ENCODE results near the gene KCTD5. TPM values are rescaled to one million over a fixed set of nuclear protein-coding genes. Genes with fewer than 3 reads are reported as not detected.

KCTD5 gene
- polyA plus RNA-seq, 1 donor = 24.4 TPM

DNA sequence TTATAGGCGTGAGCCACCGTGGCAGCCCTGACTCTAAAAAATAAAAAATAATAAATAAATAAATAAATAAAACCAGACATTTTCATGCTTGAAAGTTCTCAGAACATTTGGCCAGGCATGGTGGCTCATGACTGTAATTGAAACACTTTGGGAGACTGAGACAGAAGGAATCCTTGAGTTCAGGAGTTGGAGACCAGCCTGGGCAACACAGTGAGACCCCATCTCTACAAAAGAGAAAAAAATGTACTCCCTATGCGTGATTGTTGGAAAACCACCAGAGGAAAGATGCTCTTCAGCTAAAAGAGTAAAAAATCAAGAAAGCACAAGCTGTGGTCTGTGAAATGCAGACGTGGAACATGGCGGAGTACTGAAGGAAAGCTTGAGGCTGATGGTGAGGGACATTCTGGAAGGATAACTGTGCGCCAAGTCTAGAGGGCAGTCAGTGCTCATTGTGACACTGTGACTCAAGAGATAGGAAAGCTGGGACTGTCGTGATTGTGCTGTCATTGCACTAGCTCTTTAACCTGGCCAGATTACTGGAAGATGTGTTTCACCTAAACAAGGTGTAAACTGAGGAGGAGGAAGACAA is 41.9 kb downstream of the KCTD5 start:
- no peak for DNase-seq (ENCODE audit: low read depth)

DNA sequence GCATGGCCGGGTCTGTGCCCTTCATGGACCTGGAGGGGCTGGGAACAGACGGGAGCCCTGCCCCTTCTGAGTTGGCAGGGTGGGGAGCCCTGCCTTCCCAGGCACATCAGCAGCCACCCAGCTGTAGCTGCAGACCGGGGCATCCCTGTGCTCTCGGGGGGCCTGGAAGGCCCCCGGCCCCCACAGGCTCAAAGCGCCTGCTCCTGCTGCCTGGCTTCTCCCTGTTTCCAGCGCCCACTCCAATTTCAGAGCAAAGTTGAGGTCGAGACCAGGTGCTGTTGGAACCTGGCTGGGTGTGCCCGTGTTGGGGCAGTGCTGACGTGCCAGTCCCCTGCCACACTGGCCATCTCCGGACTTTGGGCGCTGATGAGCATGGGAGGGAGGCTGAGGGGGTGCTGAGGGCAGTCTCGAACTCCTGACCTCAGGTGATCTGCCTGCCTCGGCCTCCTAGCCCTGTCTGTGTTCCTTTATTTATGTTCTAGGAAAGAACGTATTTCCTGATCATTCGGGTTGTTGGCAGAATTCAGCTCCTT is 42.6 kb downstream of the KCTD5 start:
- DNase-seq (ENCODE audit: low read depth) = no peak

DNA sequence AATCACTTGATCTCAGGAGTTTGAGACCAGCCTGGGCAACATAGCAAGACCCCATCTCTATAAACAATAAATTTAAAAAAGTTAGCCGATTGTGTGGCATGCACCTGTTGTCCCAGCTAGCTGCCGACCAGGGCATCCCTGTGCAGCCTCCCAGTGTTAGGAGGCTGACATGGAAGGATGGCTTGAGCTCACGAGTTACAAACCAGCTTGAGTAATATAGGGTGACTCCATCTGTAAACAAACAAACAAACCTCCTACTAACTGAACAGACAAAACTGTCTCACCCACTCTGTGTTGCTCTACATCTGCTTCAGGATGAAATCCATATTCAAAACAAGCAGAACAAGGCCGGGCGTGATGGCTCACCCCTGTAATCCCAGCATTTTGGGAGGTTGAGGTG is 44.6 kb downstream of the KCTD5 start:
- DNase-seq (ENCODE audit: low read depth) = no peak

GRCh38 chr16:2728034-2728433 is 45.7 kb downstream of the KCTD5 start:
- no peak for DNase-seq (ENCODE audit: low read depth)

GRCh38 chr16:2734844-2735515 is 52.7 kb downstream of the KCTD5 start:
- DNase-seq (ENCODE audit: low read depth) = no peak

DNA sequence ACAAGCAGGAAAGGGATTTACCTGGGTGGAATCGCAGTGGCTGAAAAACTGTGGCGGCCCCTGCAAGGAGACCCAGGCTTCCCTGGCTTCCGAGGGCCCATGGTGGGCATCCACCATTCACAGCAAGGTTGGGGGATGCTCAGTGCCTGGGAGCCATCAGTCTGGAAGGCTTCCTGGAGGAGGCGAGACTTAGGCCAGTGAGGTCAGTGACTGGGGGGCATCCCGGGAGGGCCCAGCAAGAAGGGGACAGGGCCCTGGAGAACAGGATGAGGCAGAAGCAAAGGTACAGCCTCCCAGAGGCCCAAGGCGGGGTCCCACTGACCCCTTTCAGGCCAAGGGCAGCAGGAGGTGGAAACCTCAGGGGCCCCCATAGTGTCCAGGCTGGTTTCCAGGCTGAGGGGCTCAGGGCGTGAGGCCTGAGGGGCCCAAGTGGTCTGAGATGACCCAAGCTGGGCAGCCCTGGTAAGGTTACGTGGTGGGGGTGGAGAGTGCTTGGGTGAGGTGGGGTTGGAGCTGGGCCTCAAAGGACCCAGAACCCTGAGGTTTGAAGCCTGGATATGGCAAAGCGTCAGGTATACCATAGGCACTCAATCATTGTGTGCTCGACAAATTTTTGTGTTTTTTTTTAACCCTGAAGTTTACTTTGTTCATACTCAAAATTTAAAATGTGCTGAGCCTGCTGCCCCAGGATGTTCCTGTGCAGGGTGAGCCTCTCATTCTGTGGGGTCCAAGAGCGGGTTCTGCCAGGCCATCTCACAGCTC is 54.3 kb downstream of the KCTD5 start:
- DNase-seq (ENCODE audit: low read depth) = no peak

- DNase-seq (ENCODE audit: low read depth) = no peak
Observed at GRCh38 chr16:2737238-2737605, 54.9 kb downstream of the KCTD5 start.

GRCh38 chr16:2737895-2738418 is 55.6 kb downstream of the KCTD5 start:
- DNase-seq (ENCODE audit: low read depth) = no peak

DNA sequence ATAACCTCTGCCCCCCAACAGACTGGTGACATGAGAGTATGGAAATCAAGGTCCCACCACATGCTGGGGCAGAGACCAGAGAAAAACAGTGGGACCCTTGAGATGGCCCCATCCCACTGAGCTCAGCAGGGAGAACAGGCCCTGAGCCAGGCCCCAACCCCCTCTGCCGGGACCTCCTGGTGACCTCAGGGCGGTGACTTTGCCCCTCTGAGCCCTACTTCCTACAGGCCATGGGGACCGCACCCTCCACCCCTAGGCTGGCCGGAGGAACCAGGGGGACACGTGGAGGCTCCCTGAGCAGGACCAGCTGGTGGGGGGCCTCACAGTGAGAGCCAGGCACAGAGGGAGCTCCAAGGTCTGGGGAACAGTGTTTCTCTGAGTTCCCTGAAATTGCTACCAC is 56.3 kb downstream of the KCTD5 start:
- no peak for DNase-seq (ENCODE audit: low read depth)

DNA sequence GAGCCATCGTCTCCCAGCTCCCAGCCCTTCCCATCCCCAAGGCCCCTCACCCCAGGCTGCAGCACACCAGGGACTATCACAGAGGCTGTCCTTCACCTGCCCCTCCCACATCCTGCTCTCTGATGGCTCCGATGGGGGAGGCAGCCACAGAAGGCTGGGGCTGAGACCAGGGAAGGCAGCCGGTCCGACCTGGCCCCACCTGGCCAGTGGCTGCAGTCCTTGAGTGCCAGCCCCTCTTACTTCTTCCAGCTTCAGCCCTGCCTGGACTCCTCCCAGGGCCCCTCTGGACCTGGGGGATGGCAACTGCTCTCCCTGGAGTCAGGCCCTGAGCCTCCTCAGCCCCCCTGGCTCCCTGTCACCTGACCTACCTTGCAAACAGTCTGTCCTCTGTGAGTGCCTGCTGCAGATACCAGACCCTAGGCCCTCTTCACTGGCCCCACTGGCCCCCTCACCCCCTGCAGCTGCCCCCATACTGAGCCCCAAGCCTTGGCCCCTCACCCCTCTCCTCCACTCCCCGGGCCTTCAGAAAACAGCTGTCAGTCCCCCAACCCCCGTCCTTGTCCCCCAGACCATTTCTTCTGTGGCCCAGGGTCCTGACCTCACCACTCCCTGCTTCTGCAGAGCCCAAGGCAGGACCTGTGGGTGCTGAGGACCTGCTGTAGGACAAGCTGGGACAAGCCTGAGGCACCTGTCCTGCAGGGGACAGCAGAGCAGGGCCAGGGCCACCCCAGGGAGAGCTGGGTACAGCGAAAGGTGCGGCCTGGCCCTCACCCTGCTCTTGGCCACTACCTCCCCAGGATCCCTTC is 57.5 kb downstream of the KCTD5 start:
- no peak for DNase-seq (ENCODE audit: low read depth)

GRCh38 chr16:2740476-2740875 is 58.2 kb downstream of the KCTD5 start:
- no peak for DNase-seq (ENCODE audit: low read depth)

GRCh38 chr16:2741168-2741567 is 58.8 kb downstream of the KCTD5 start:
- DNase-seq (ENCODE audit: low read depth) = no peak

DNA sequence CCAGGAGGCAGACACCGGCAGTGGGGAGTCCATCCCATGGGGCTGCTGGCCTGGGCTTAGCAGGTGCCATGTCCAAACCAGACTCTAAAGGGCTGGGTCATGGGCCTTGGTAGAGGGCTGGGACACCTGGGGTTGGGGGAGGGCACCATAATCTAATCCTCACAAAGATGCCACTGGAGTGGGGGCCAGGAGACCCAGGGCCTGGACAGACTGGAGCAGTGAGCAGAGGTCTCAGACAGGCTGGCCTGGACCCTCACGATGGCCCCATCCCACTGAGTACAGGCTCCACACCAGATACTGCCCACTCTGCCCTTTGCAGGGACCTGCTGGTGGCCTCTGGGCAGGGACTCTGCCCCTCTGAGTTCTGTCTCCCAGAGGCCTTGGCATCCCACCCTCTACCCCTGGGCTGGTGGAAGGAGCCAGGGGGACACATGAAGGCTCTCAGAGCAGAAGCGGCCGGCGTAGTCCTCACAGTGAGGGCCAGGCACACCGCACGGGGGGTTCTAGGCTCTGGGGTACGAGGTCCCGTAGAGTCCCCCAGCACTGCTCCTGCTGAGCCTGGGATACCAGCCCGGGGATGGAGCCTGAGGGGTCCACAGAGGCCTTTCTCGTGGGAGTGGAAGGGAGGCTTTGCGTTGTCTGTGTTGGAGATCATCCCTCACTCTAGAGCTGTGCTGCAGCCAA is 60.1 kb downstream of the KCTD5 start:
- DNase-seq (ENCODE audit: low read depth) = no peak

GRCh38 chr16:2743007-2743810 is 60.9 kb downstream of the KCTD5 start:
- no peak for DNase-seq (ENCODE audit: low read depth)

- no peak for DNase-seq (ENCODE audit: low read depth)
Observed at GRCh38 chr16:2744711-2745110, 62.4 kb downstream of the KCTD5 start.

GRCh38 chr16:2745116-2745890 is 63.0 kb downstream of the KCTD5 start:
- no peak for DNase-seq (ENCODE audit: low read depth)

DNA sequence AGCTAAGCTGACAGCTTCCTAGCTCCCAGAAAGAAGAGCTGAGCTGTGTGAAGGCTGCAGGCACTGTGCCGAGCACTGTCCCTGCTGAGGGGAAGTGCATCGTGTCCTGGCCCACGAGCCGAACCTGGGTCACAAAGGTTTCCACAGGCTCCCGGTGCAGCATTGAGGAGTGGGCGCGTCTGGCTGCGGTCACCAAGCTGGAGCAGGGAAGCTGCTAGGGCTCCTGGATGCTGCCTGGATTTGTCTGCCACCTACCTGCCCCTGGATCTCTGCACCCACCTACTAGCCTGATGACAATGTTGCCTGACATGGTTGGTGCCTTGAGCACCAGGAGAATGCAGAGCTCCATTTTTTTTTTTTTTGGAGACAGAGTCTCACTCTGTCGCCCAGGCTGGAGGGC is 63.6 kb downstream of the KCTD5 start:
- no peak for DNase-seq (ENCODE audit: low read depth)

- no peak for DNase-seq (ENCODE audit: low read depth)
Observed at GRCh38 chr16:2748757-2749455, 66.6 kb downstream of the KCTD5 start.

- DNase-seq (ENCODE audit: low read depth) = no peak
Observed at GRCh38 chr16:2749476-2749875, 67.2 kb downstream of the KCTD5 start.
